Neural cell (in vitro differentiated cells): Measurements from ENCODE around the gene HHIP. TPM values are rescaled to one million over a fixed set of nuclear protein-coding genes. Genes with fewer than 3 reads are reported as not detected.

ENCODE experiments used
- H2AFZ ChIP-seq: fragments of 200-600, 300-800 bp; sonication (generic), shearing (Covaris generic); 2 replicates; pipeline ENCODE4 v1.6.0; 2014; ENCODE audit warnings: low read depth, mild to moderate bottlenecking, antibody characterized with exemption, low read length, moderate library complexity
- H3F3A ChIP-seq: fragments of 200-600 bp; shearing (Covaris generic); 2 replicates; pipeline ENCODE4 v1.6.1; 2016; ENCODE audit warnings: mild to moderate bottlenecking, moderate library complexity, mixed read lengths, antibody characterized with exemption, low read length; ENCODE audit not compliant: insufficient read depth, poor library complexity, severe bottlenecking
- H3K27ac ChIP-seq: fragments of 200-600, 300-800 bp; sonication (generic), shearing (Covaris generic); 2 replicates; pipeline ENCODE4 v1.5.1; 2014; ENCODE audit warnings: mild to moderate bottlenecking, low read length, moderate library complexity
- H3K27me3 ChIP-seq: fragments of 300-800, 200-600 bp; sonication (generic), shearing (Covaris generic); 2 replicates; pipeline ENCODE4 v1.6.0; 2014; ENCODE audit warnings: mild to moderate bottlenecking, low read depth, low read length, moderate library complexity; ENCODE audit not compliant: insufficient read depth
- H3K36me3 ChIP-seq: fragments of 300-800, 200-600 bp; sonication (generic), shearing (Covaris generic); 2 replicates; pipeline ENCODE4 v1.5.1; 2014; ENCODE audit warnings: mild to moderate bottlenecking, antibody characterized with exemption, low read length, moderate library complexity; ENCODE audit not compliant: insufficient read depth
- H3K4me2 ChIP-seq: fragments of 300-800, 200-600 bp; sonication (generic), shearing (Covaris generic); 2 replicates; pipeline ENCODE4 v1.6.0; 2014; ENCODE audit warnings: mild to moderate bottlenecking, low read length
- H3K4me3 ChIP-seq: fragments of 300-800, 200-600 bp; sonication (generic), shearing (Covaris generic); 2 replicates; pipeline ENCODE4 v1.5.1; 2014; ENCODE audit warnings: mild to moderate bottlenecking, low read length, moderate library complexity
- H3K79me2 ChIP-seq: fragments of 200-600 bp; shearing (Covaris generic); replicated peaks from 2 replicates; pipeline ENCODE4 v1.6.0; 2014; ENCODE audit warnings: mild to moderate bottlenecking, low read length, moderate library complexity; ENCODE audit not compliant: insufficient read depth
- H3K9ac ChIP-seq: fragments of 300-800, 200-600 bp; sonication (generic), shearing (Covaris generic); 2 replicates; pipeline ENCODE4 v1.6.1; 2016; ENCODE audit warnings: mild to moderate bottlenecking, low read length, mixed read lengths
- H3K9me2 ChIP-seq: fragments of 200-600 bp; shearing (Covaris generic); 2 replicates; pipeline ENCODE4 v1.6.1; 2016; ENCODE audit warnings: mild to moderate bottlenecking, low read length, mixed read lengths; ENCODE audit not compliant: insufficient read depth
- H3K9me3 ChIP-seq: fragments of 200-600, 300-800 bp; sonication (generic), shearing (Covaris generic); 2 replicates; pipeline ENCODE4 v1.6.1; 2016; ENCODE audit warnings: mild to moderate bottlenecking, mixed run types, low read length, moderate library complexity, mixed read lengths
- H4K20me1 ChIP-seq: fragments of 200-600 bp; shearing (Covaris generic); 2 replicates; pipeline ENCODE4 v1.6.1; 2016; ENCODE audit warnings: mild to moderate bottlenecking, mixed run types; ENCODE audit not compliant: insufficient read depth
- EP300 ChIP-seq: fragments of 450-650 bp; conservative IDR thresholded peaks from 2 replicates; pipeline ENCODE4 v1.6.1; 2014; ENCODE audit warnings: antibody characterized with exemption, mild to moderate bottlenecking, moderate library complexity; ENCODE audit not compliant: poor library complexity, severe bottlenecking
- EZH2 ChIP-seq: fragments of 200-600, 300-800 bp; shearing (Covaris generic), sonication (generic); IDR thresholded peaks from 2 replicates; pipeline ENCODE4 v1.6.1; 2014; ENCODE audit warnings: antibody characterized with exemption, low read length, borderline replicate concordance, mild to moderate bottlenecking; ENCODE audit not compliant: insufficient read depth, poor library complexity, severe bottlenecking
- MXI1 ChIP-seq: fragments of 450-650 bp; conservative IDR thresholded peaks from 2 replicates; pipeline ENCODE4 v1.6.1; 2014; ENCODE audit warnings: antibody characterized with exemption, mild to moderate bottlenecking; ENCODE audit not compliant: poor library complexity, severe bottlenecking
- POLR2AphosphoS5 ChIP-seq: IDR thresholded peaks from 2 replicates; pipeline ENCODE4 v1.6.1; 2012
- RAD21 ChIP-seq: fragments of 450-650 bp; conservative IDR thresholded peaks from 2 replicates; pipeline ENCODE4 v1.6.1; 2014; ENCODE audit warnings: antibody characterized with exemption, mild to moderate bottlenecking, moderate library complexity
- SMC3 ChIP-seq: fragments of 450-650 bp; conservative IDR thresholded peaks from 2 replicates; pipeline ENCODE4 v1.6.1; 2014; ENCODE audit warnings: antibody characterized with exemption, mild to moderate bottlenecking, moderate library complexity; ENCODE audit not compliant: poor library complexity
- TAF1 ChIP-seq: IDR thresholded peaks from 2 replicates; pipeline ENCODE4 v1.6.1; 2012; ENCODE audit warnings: low read depth
- polyA plus RNA-seq: library from polyadenylated mRNA; depleted of rRNA; stranded (reverse); fragments of >200 nt; gene quantifications from 2 replicates; pipeline ENCODE4 v1.2.3, GENCODE V29; 2014
- TF ChIP-seq, protein P1 (sequence below): IDR thresholded peaks from 2 replicates; pipeline ENCODE4 v1.6.1; 2012; ENCODE audit warnings: borderline replicate concordance
- TF ChIP-seq, protein P2 (sequence below): fragments of 450-650 bp; IDR thresholded peaks from 2 replicates; pipeline ENCODE4 v1.5.1; 2014; ENCODE audit warnings: antibody characterized with exemption, mild to moderate bottlenecking, moderate library complexity; ENCODE audit not compliant: poor library complexity, severe bottlenecking

HHIP gene
- polyA plus RNA-seq, 1 donor from 2014 or later = not detected

DNA sequence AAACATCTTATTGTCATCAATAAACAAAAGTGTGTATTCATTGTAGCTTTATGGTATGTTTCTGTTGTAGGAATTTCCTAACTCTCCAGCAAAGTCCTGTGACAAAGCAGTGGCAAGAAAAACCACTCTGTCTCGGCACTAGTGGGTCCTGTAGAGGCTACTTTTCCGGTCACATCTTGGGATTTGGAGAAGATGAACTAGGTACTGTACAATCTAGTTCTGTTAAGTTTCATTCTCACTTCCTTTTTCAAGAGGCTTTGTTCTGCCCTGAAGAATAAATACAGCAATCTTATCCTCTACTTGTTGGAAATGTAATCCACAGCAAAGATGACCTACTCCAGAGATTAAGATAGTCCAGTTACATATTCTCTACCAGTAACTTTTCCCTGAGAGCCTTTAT lies 69.3 kb downstream of the HHIP start:
- Histone ChIP-seq H3K4me2 (no peak overlapping the region), H3K36me3 (no peaks in the 10 kb centered on the region), H2AFZ (no peak overlapping the region), H3K9ac (no peak overlapping the region), H3K9me2 (no peaks in the 10 kb centered on the region), H3K9me3 (no peaks in the 10 kb centered on the region), H3F3A (no peaks in the 10 kb centered on the region), H3K79me2 (no peaks in the 10 kb centered on the region), H3K4me3 (no peak overlapping the region), H3K27ac (no peak overlapping the region), H3K27me3 (no peaks in the 10 kb centered on the region), H4K20me1 (no peaks in the 10 kb centered on the region)
- TF ChIP-seq EZH2 (no peak), EP300 (no peak), SMC3 (no peak), RAD21 (no peak), POLR2AphosphoS5 (no peak), TAF1 (no peak), MXI1 (no peak)
- TF ChIP-seq, protein P1, sequence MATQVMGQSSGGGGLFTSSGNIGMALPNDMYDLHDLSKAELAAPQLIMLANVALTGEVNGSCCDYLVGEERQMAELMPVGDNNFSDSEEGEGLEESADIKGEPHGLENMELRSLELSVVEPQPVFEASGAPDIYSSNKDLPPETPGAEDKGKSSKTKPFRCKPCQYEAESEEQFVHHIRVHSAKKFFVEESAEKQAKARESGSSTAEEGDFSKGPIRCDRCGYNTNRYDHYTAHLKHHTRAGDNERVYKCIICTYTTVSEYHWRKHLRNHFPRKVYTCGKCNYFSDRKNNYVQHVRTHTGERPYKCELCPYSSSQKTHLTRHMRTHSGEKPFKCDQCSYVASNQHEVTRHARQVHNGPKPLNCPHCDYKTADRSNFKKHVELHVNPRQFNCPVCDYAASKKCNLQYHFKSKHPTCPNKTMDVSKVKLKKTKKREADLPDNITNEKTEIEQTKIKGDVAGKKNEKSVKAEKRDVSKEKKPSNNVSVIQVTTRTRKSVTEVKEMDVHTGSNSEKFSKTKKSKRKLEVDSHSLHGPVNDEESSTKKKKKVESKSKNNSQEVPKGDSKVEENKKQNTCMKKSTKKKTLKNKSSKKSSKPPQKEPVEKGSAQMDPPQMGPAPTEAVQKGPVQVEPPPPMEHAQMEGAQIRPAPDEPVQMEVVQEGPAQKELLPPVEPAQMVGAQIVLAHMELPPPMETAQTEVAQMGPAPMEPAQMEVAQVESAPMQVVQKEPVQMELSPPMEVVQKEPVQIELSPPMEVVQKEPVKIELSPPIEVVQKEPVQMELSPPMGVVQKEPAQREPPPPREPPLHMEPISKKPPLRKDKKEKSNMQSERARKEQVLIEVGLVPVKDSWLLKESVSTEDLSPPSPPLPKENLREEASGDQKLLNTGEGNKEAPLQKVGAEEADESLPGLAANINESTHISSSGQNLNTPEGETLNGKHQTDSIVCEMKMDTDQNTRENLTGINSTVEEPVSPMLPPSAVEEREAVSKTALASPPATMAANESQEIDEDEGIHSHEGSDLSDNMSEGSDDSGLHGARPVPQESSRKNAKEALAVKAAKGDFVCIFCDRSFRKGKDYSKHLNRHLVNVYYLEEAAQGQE = no peak
- TF ChIP-seq, protein P2, sequence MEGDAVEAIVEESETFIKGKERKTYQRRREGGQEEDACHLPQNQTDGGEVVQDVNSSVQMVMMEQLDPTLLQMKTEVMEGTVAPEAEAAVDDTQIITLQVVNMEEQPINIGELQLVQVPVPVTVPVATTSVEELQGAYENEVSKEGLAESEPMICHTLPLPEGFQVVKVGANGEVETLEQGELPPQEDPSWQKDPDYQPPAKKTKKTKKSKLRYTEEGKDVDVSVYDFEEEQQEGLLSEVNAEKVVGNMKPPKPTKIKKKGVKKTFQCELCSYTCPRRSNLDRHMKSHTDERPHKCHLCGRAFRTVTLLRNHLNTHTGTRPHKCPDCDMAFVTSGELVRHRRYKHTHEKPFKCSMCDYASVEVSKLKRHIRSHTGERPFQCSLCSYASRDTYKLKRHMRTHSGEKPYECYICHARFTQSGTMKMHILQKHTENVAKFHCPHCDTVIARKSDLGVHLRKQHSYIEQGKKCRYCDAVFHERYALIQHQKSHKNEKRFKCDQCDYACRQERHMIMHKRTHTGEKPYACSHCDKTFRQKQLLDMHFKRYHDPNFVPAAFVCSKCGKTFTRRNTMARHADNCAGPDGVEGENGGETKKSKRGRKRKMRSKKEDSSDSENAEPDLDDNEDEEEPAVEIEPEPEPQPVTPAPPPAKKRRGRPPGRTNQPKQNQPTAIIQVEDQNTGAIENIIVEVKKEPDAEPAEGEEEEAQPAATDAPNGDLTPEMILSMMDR = no peak

DNA sequence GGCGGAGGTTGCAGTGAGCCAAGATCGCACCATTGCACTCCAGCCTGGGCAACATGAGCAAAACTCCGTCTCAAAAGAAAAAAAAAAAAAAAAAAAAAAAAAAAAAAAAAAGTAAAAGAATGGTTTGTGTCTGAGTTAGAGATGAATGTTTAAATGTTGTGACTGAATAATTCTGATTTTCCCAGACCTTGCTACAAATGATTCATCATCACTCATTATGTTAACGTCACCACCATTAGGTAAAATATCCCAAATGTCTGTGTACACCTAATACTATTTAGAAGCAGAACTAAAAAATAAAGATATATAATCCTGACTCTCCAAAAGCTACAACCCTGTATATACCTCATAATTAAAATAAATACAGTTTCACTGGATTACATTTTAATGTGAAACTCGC lies 70.8 kb downstream of the HHIP start:
- H4K20me1 ChIP-seq = no peaks in the 10 kb centered on the region
- no peaks in the 10 kb centered on the region for H3K79me2 ChIP-seq
- no peaks in the 10 kb centered on the region for H3K36me3 ChIP-seq
- H3K27ac ChIP-seq = no peak overlapping the region
- no peak overlapping the region for H3K4me3 ChIP-seq
- no peaks in the 10 kb centered on the region for H3K9me3 ChIP-seq
- no peaks in the 10 kb centered on the region for H3K27me3 ChIP-seq
- TF ChIP-seq EP300 = no peak
- TF ChIP-seq, protein P1 = no peak
- TF ChIP-seq TAF1 = no peak
- TF ChIP-seq EZH2 = no peak
- no peak for TF ChIP-seq MXI1
- no peak for TF ChIP-seq RAD21
- TF ChIP-seq POLR2AphosphoS5 = no peak
- no peak for TF ChIP-seq SMC3
- TF ChIP-seq, protein P2 = no peak
- H3K9me2 ChIP-seq = no peaks in the 10 kb centered on the region
- H3K9ac ChIP-seq = no peak overlapping the region
- H3F3A ChIP-seq = no peaks in the 10 kb centered on the region
- no peak overlapping the region for H3K4me2 ChIP-seq
- H2AFZ ChIP-seq = no peak overlapping the region
